LoVo (cell line): ENCODE data around the gene TRMT2A.

ENCODE experiments used
- DNase-seq: peaks from one replicate; pipeline ENCODE4 v3.0.0-alpha.2; 2016; ENCODE audit warnings: low spot score

Gene TRMT2A

GRCh38 chr22:20149257-20150250 is 32.5 kb upstream of the TRMT2A start:
- DNase-seq = no peak

DNA sequence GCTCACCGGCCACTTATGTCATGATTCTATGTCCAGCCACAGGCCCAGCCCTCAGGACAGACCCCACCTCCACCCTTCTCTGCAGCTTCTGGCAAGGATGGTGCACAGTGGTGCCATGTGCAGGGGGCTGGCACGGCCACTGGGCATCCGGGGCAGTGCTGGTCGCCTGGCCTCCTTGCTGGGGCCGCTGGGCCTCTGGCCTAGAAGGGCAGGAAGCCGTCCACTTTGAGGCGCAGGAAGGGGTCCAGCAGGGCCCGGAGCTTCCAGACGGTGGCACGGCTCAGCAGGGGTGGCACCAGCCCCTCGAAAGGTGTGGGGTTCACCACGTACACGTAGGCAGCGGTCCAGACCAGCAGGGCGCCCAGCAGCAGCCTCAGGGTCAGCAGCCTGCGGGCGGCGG is 31.4 kb upstream of the TRMT2A start:
- DNase-seq = no peak

DNA sequence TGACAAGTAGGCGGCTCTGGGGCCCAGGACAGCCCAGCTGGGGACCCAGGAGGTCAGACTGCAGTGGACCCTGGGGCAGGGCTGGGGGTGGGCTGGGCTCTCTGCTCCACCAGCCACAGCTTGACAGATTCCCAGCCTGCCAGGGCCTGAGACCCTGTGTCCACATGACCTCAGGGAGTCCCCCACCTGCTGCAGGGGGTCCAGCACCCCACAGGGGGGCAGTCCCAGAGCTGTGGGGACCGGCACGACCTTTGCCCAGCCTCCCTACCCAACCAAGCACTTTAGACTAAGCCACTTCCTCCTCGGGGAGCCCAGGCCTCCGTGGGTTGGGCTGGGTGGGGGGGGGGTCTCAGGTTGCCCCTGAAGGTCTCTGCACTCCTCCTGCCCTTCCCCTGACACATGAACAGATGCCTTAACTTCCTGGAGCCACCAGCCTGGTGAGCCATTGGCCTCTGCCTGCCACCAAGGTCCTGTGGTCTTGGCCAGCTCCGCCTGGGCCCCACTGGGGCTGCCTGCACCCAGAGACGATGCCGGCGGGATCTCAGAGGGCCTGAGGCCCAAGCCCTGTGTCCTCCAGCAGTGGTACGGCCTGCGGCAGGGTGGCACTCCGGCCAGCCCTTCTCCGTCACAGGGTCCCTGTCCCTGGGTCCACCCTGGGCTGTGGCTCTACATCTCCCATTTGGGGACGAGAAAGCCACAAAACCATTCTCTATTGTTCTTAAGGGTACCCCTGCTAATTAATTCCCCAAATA is 30.4 kb upstream of the TRMT2A start:
- DNase-seq = no peak

DNA sequence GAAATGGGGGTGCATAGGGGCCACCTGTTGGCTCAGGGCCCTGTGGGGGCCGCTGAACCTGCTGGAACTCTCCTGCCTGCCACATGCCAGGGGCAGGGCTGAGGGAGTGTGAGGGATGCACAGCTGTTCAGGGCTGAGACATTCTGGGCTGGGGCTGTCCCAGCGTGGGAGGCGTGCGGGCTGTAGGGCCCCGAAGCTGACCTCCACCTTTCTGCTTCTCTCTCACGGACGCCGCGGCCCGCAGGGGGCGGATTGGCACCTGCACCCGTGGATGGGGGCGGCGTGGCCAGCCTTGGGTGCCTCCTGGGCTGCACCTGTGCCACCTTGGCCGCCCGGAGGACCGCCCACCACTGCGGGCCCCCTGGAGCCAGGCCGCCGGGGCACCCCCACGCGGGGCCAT is 29.8 kb upstream of the TRMT2A start:
- no peak for DNase-seq

DNA sequence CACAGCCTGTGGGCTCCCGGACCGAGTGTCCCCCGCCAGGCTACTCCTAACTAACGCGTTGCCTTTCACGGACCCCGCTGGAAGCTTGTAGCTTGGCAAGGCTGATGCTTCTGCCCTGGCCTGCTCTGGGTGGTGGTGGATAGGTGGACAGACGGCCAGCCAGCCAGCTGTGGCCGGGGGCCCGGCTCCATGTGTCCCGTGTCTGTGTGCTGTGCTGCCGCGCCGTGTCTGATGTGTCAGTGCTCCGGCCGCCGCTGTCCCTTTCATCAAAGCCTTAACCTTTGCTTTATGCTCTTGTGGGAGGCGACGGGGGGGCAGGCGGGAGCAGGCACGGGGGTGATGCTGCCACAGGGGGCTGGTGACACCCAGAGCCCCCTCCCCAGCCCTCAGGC is 28.8 kb upstream of the TRMT2A start:
- no peak for DNase-seq

- DNase-seq = no peak
Observed at GRCh38 chr22:20145206-20145831, 28.3 kb upstream of the TRMT2A start.

DNA sequence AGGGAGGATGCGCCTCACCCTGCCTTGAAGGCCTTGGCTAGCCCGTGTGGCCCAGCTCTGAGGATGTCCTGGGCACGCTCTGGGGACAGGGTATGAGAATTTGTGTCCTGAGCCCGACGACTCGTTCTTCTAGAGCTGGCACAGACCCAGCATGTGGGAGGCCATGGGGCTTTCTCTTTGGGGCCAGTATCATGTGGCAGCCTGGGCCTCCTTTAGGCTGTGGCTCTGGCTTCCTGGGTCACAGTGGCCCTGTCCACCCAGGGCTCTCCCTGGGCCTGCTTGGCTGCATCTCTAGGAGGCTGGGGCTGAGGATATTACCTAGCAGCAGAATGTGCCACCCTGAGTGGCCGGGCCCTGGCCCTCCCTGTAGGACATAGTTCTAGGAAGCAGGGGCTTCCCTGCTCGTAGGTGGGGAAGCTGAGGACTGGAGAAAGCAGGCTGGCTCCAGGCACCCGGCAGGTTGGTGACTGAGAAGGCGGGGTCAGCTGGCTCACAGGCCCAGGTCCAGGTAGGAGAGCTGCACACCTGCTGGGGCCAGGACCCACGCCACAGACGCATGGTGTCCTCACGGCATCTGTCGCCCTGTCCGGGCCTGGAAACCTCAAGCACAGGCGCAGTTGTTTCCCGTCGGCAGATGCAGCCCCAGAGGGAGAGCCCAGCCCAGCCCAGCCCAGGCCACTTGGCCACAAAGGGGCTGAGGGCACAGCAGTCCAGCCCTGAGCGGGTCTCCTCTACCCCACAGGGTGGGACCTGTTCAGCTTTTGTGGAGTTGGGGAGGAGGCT is 27.0 kb upstream of the TRMT2A start:
- no peak for DNase-seq

- DNase-seq = no peak
Observed at GRCh38 chr22:20142711-20143621, 25.9 kb upstream of the TRMT2A start.

DNA sequence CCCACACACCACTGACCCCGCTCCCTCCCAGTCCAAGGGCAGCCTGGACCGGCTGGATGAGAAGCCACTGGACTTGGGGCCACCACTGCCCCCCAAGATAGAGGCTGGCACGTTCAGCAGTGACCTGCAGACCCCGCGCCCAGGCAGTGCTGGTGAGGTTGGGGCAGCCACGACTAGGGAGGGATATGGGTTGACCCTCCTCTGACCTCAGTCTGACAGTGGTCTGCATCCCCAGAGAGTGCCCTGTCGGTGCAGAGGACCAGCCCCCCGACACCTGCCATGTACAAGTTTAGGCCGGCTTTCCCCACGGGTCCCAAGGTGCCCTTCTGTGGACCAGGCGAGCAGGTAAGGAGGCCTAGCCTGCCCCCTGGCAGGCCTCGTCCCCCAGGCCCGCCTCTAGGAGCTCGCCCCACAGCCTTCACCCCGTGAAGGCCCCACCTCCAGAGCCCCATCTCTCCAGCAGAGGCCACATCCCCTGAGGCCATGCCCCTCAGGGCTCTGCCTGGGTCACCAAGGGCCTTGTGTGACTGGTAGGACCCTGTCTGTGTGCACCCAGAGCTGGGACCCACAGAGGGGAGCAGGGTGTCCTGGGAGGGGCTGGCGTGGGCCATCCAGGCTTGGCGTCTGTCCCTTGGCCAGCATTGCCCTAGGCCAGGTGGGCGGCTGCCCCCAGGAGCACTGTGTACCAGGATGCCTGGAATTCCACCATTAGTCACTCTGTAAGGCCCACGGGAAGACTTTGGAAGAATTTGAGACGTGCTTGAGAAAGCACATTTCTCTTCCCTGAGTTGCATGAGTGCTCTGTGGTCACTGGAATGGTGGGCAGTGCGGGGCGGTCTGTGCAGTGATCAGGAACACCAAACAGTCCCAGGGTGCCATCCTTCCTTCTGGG is 24.4 kb upstream of the TRMT2A start:
- no peak for DNase-seq

DNA sequence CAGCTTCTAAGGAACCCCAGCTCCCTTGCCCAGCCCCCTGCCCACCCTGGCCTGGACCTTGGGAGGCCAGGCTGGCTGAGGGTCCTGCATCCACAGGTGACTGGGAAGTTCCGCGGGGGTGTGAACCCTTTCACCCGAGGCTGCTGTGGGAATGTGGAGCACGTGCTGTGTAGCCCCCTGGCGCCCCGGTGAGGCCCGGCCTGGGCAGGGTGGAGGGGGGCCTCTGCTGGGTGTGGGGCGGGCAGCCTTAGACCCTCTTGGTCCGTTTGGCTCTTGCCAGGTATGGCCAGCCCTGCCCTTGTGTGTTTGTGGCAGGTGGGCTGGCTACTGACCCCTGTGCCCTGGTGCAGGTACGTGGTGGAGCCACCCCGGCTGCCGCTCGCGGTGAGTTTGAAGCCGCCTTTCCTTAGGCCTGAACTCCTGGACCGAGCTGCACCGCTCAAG is 23.5 kb upstream of the TRMT2A start:
- DNase-seq = no peak

DNA sequence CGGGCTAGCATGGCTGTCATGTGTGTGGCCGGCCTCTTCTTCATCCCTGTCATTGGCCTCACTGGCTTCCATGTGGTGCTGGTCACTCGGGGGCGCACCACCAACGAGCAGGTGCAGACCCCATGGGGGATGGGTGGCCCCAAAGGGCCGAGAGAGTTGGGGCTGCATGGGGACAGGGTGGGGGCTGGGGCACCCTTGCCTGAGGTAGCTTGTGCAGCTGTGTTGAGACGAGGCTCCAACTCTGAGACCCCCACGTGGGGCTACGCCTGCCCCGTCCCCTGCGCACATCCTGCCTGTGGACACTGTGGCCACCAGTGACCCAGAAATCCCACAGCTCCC is 23.1 kb upstream of the TRMT2A start:
- no peak for DNase-seq

GRCh38 chr22:20139391-20140106 is 22.5 kb upstream of the TRMT2A start:
- DNase-seq = no peak

DNA sequence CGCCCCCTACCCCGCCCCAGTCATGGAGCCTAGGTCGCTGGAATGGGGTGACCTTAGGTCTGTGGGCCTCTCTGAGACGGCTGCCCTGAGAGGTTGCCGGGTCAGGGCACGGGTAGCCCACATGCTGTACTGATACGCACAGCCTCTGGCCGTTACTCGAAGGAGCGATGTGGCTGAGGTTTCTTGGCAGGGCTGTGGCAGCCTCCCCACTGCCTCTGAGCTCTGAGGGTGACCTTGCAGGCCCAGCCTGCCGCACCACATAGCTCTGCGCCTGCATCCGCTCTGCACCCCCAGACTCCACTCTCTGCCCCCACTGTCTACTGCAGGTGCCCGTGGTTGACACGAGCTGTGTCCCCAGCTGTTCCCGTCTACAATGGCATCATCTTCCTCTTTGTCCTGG is 21.8 kb upstream of the TRMT2A start:
- DNase-seq = no peak

DNA sequence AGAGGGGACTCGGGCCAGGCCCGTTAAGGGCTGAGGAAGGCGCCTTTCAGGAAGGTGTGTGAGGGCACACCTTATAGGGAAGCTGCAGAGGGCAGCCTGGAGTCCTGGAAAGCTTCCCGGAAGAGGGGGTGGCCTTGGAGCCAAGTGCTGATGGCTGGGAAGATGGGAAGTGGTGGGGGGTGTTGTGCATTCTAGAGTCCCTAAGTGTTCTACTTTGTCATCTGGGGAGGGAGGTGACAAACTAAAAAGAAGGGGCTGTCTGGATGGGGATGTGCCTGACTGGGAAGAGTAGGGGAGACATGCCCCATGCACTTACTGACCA is 21.4 kb upstream of the TRMT2A start:
- DNase-seq = no peak

DNA sequence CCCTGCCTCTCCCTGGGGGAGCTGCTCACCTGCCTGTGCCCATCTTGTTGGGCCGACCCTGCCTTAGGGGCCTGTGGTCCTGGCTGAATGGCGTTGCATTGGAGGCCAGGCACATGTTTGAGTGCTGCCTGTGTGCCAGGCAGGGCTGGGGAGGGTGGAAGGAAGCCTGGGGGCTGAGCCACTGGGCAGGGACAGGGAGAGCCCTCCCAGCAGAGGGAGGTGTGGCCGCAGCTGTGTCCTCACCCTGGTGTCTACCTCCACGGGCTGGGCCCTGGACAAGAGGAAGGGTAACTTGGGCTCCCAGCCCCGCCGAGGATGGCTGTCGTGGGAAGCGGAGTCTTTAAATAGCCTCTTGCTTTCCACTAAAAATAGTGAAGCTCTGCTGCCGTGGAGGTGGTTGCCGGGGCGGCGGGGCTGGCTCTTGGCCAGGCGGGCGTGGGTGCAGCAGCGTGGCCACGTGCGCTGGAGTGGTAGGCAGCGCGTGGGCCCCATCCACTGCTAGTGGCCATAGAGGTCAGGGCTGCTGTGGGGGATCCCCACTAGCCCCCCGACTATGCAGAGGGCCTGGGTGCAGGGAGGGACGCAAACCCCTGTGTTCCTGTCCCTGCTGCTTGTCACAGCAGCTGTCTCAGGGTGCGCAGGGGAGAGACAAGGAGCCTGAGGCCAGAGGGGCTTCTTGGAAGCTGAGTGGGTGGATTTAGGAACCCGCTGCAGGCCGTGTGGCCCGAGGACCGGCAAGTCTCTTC is 20.8 kb upstream of the TRMT2A start:
- no peak for DNase-seq

- no peak for DNase-seq
Observed at GRCh38 chr22:20137113-20137512, 20.1 kb upstream of the TRMT2A start.

- DNase-seq = no peak
Observed at GRCh38 chr22:20136603-20136873, 19.5 kb upstream of the TRMT2A start.

GRCh38 chr22:20135806-20136602 is 19.0 kb upstream of the TRMT2A start:
- DNase-seq = no peak
